Endometrium (tissue), 2 donors: Measurements from ENCODE around the gene MMAB.
"Not testable (repeated sequence)": the region's sequence is repeated elsewhere in the genome, so short reads cannot be mapped to it uniquely, and the experiment has no call there.

Experiments used
- FAIRE-seq: peaks from 2 replicates; lab custom pipeline; 2012; peaks lifted over from hg19 to GRCh38; lab: Jason Lieb, UNC
- donor health status: control.
- donor health status: control.

The MMAB gene

DNA sequence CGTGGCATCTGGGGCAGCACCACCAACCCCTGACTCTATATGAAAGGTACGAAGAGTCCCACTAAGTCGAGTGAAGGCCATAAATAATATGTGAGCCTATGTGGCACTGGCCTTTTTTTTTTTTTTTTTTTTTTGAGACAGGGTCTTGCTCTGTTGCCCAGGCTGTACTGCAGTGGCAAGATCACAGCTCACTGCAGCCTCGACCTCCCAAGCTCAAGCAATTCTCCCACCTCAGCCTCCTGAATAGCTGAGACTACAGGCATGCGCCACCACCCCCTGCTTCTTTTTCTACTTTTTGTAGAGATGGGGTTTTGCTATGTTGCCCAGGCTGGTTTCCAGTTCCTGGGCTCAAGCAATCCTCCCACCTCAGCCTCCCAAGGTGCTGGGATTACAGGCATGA lies 28.8 kb upstream of the MMAB start:
- not testable (repeated sequence) for FAIRE-seq

DNA sequence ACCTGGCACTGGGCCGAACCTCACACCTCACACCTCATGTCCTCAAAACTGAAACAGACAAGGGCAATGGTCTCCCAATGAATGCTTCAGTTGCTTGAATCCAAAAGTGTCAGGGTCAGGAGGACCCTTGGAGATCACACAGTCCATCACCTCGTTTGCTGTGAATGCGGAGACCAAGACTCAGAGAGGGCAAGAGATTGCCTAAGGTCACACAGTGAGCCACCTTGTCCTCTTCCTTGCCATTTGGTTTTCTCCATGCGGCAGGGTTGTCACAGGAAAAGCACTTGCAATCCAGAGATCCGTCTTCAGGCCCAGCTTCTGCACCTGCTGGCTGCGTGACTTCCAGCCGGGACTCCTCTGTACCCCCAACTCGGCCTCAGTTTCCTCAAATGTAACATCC lies 28.3 kb upstream of the MMAB start:
- no peak for FAIRE-seq

DNA sequence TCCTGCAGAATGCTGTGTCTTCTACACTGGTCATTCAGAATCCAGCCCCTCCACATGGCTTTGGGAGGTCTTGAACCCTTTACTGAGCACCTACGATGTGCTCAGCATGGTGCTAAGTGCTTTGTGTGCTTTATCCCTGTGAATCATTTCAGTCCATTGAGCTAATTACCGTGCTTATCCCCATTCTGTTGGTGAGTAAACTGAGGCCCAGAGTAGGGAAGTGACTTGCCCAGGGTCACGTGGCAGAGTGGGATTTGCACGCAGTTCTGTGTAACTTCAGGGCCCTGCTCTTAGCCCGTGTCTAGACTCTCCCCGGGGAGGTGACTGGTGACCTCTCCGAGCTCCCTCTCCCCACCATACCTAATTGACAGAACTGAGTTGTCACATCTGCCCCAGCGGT lies 27.7 kb upstream of the MMAB start:
- FAIRE-seq: no peak

DNA sequence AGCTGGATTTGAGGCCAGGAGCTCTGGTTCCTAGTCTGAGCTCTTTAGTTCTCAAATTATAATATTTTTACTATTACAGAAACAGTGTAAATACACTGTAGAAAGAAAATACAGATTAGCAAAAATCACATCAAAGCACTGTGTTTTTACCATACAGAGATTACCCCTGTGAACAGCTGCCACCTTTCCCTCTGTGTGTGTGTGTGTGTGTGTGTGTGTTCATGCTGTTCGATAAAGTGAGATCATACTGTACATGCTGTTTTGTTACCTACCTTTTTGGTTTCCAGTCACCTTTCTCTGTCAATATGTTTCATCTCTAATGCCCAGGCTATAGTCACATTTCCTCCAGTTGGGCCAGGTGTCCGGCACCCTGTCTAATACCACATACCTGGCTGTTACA lies 27.2 kb upstream of the MMAB start:
- FAIRE-seq: no peak

DNA sequence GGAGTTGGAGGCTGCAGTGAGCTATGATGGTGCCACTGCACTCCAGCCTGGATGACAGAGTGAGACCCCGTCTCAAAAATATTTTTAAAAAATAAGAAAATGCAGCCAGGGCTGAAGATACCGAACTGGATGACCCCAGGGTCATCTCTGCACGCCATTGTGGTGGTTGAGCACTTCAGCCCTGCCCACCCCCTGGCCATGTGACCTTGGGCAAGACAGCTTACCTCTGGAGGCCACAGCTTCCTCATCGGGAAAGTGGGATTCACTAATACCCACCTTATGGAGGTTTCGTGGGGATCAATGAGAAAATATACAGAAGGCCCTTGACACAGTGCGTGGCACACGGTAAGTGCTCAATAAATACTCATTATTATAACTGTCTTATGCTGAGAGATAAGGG lies 25.8 kb upstream of the MMAB start:
- FAIRE-seq: no peak

DNA sequence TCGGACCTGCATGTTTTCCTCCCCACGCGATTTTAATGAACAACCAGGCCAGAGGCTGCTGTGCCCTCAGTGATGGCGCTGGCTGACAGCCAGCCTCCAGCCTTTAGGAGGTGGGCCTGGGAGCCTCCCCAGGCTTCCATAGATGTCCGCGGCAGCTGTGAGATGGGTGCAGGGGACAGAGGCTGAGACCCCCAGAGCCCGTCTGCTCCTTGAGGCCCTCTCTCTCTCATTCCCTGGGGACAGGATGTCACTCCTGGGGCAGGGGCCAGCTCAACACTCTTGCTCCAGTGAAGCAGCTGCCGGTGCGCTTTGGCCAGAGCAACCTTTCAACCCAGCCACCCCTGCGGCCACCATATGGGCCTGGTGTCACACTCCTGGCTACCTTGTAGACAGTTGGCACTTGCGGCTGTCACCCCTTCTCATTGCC lies 25.1 kb upstream of the MMAB start:
- FAIRE-seq: no peak

DNA sequence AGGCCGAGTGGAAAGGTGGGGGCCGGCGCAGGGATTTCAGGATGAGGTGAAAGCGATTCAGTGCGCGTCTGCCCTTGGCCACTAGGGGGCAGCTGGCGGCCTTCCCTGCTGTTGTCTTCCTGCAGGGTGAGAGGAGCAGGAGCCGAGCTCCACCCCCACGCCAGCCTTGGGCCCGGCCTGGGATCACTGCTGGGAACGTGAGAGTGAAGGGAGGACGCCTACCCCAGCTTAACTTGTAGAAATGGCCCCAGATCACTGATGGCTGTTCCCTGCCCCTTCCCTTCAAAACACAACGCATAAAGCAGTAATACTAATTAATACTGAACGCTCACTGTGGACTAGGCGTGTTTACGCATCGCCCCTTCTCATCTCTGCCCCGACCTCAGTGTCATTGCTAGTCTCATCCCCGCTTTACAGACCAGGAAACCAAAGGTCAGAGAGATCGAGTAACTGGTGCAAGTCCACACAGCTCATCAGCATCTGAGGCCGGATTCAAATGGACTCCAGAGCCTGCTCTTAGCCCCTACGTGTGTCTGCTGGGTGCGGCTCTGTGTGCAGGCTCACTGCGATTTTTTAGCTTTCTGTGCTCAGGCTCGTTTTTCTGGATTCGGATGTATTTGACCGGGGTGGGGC lies 24.6 kb upstream of the MMAB start:
- no peak for FAIRE-seq

DNA sequence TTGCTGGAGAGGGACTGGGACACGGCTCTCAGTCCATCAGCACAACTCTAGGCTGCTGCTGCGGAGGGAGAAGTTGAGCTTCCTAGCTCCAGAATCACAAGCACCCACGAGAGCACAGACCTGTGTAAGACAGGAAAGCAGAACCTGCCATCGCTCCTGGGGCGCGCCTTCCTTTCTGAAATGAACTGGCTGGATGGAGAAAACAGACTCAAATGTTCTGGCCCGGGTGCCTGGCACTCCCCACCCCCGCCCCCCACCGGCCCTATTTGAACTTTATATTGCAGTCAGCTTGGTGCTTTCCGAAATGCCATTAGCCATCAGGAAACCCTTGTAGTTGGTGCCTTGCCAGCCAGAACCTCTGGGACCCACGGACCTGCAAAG lies 24.1 kb upstream of the MMAB start:
- no peak for FAIRE-seq

DNA sequence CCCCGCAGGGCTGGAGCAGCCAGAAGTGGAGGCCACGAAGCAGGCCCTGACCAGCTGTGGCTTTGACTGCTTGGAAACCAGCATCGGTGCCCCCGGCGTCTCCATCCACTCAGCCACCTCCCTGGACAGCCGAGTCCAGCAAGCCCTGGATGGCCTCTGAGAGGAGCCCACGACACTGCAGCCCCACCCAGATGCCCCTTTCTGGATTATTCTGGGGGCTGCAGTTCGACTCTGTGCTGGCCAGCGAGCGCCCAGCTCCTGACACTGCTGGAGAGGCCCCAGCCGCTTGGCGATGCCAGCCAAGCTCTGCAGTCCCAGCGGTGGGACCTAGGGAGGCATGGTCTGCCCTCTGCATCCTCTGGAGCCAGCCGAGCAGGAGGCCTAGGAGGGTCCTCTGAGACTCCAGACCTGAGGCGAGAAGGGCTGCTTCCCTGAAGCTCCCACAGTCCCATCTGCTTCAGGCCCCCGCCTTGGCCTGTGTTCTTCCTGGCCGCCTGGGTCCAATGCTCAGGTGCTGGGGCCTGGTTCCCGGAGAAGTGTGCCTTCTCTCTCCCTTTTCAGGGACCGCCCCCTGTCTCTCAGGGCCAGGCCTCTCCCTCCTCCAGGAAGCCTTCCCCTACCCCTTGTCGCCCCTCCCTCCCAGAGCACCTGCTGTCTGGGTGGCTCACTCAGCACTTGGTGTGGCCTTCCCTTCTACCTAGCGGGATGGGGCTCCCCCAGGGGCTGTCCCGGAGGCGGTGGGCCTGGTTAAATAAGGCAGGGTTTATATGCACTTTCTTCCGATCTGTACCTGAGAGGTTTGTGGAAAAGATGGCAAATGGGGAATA lies 23.3 kb upstream of the MMAB start:
- no peak for FAIRE-seq

DNA sequence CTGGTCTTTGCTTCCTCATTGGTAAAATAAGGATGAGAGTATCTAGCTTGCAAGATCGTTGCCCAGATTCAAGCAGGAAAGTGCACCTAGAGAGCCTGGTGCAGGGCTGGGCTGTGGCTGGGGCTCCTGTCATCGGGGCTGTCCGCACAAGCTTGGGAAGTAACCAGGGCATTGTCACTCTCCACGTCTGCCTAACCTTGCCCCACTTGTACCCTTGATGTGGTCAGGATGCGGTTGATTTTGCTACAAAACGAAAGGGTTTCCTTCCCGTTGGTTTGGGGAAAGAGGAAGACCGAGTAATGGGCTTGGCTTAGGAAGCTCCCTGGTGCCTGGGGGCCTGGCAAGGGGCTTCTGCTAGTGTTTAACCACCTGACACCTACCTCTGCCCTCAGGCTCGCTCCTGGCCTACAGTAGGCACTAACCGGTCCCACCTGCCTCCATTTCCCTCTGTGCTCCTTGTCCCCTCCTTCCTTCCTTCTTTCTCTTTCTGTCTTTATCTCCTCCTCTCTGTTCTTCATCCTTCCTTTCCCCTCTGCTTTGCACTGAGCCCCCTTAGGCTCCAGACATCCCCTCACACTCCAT lies 22.1 kb upstream of the MMAB start:
- no peak for FAIRE-seq

DNA sequence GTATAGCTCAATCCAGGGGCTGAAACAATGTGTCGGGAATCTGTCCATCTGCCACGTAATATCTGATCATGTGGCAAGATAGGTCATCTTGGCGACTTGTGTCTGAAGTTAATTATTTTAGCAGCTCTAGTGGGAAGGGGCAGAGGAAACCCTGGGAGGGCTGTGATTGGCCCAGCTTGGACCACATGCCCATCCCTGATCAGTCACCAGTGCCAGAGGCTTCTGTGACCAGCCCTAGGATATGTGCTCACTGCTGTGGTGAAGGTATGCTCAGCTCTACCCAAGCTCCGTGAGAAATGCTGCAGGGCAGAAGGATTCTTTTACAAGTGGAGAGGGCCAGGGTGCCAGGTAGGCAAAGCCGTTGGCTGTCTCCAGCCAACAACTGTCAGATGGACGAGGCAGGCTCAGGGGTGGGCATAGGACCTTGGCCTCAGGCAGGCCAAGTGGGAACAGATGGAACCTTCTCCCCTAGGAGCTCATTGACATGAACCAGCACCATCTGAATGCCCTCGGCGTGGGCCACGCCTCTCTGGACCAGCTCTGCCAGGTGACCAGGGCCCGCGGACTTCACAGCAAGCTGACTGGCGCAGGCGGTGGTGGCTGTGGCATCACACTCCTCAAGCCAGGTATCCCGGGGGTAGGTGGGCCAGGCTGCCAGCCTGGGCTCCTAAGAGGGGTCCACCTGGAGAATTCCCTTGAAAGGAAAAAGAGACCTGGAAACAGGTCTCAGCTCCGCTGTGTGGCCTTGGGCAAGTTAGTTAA lies 21.4 kb upstream of the MMAB start:
- no peak for FAIRE-seq

DNA sequence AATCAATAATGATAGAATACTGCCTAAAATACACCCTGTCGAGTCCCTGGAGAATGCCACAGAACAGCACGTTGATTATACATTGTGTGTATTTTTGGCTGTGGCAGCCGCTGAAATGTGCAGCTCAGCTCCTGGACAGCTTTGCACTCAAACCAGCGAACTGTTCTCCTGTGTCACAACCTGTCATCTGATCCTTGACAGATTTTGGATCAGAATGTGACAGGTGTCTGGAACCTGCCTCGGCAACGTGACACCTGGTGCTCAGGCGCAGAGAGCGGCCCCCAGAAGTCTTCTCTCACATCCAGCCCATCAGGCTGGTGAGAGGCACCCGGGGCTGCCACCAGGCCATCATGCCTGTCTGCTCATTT lies 19.6 kb upstream of the MMAB start:
- no peak for FAIRE-seq

DNA sequence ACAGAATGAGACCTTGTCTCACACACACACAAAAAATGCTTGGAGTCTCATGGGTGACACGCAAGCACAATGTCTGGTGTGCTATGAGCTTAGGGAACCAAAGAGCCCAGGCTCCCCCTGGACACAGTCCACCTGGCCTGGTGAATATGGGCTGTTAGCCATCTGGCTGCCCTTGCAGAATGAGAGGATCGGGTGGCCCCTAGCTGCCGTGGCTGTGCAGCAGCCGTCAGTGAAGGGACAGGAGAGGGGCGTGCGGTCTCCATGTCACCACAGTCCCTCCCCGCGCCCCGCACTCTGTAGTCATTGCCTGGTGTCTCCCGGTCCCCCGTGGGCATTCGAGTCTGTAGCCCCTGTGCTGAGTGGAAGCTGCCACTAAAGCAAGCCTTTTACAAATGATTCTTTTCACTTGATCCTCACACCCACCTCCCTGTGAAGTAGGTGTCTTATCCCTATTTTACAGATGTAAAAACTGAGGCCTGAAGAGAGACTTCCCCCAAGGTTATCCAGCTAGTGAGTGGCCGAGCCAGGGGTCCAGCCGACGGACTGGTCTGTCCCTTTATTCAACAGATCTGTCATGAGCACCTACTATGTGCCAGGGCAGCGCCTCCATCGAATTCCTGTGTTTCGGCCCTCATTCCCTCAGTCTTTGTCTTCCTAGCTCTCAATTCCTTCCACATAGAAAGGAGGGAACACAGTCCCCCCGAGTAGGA lies 19.0 kb upstream of the MMAB start:
- FAIRE-seq: no peak

DNA sequence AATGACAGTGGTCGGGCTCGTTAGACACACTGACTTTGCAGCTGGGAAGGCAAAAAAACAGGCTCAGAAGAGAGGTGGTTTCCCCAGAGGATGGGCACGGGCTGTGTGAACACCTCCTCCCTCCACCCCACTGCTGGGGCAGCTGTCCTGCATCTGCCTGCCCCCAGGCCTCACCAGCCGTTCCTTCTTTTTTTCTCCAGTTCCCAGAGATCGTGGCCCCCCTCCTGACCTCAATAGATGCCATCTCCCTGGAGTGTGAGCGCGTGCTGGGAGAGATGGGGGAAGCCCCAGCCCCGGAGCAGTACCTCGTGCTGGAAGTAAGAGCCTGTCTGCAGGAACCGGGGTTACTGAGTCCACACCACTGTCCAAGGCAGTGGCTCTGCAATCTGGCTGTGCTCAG lies 17.7 kb upstream of the MMAB start:
- FAIRE-seq: no peak

DNA sequence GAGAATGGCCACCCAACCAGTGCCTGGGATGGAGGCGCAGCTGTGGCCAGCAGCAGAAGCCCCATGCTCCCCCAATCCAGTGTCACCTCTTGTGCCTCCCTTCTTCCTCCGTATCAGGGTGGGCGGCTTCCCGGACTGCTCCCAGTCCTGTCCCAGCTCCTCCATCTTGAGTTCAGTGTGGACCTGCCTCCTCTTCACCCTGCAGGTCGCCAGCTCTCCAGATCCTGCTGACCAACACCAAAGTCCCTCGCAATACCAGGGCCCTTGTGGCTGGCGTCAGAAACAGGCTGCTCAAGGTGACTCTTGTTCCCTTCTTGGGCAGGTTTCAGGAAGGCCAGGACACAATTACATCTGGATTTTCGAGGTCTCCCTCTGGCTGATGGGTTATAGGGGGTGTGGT lies 17.3 kb upstream of the MMAB start:
- FAIRE-seq: no peak

DNA sequence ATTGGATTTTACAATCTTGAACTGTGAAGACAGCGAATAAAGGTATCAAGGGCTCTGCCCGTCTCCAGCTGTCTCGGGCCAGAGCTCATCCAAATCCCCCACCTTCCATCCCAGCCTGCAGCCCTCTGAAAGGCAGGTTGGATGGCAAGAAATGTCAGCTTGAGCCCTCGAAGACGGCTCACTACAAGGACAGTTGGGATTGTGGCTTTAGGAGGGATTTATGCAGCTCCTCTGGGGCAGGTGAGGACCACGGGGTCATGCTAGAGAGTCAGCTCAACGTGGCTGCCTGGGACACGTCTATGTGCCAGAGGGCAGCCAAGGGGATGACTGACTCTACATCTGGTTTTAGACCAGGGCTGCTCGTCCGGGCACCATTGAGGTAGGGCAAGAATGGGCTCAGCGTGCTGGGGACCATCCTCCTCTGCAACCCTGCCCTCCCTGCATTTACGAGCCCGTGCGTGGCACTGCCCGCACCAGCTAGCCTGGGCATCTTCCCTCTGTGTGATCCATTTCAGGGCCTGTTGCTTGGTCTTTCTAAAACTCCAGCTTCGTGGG lies 16.5 kb upstream of the MMAB start:
- no peak for FAIRE-seq

DNA sequence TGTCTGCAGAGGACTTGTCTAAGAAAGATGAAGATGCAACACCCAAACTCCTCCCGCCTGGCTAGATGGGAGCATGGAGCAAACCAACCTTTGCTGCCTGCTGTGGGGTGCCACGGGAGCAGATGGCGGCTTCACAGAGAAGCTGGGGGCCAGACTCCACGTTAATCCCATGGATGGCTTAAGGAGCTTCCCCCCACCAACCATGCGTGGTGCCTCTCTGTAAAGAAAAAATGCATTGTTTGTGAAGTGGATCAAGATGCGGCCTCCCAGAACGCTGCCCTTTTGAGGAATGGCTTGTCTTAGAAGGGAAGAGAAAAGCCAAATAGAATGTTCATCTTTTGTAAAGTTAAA lies 15.9 kb upstream of the MMAB start:
- no peak for FAIRE-seq

DNA sequence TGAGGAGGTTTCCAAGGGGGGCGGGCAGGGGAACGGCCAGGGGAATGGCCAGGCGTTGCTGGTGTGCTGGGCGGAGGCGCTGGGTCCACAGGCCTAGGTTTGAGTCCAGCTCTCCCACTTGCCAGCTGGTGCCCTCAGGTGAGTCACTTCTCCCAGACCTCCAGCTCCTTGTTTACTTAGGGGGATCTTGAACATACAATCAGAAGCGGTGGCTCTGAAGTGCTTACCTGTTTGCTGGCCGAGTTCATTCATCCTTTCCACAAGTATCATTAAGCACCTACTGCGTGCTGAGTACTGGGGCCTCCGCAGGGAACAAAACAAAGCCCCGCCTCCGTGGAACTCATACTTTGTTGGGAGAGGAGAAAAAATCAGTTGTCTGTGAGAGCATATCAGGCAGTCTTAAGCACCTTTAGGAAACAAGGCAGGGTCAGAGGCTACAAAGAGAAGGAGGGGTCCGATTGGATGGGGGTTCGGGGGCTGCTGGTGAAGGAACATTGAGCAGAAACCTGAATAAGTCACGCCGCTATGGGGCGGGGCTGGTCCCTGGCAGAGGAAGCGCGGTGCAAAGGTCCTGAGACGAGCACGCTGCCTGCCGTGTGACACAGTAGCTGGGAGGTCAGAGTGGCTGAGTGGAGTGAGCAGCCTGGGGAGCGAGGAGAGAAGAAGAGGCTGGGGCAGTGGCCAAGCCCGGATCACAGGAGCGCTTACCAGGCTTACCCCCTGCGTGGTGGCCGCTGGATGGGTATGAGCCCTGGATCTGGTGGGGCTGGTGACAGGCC lies 15.3 kb upstream of the MMAB start:
- FAIRE-seq: no peak

DNA sequence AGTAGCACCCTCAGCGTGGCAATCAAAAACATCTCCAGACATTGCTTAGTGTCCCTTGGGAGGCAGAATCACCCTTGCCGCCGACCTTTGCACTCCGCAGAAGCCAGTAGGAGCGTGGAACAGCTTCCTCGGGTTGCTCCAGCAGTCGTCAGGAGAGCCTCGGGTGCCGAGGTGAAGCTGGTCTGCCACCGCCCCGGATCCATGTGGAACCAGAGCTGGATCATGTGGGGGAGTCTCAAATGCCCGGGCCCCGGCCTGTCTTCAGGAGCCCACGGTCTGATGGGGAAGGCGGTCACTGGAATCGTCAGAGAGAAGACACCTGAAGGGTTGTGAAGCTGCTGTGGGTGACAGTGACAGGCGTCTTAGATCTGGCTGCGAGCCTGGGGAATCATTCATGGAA lies 14.6 kb upstream of the MMAB start:
- no peak for FAIRE-seq

DNA sequence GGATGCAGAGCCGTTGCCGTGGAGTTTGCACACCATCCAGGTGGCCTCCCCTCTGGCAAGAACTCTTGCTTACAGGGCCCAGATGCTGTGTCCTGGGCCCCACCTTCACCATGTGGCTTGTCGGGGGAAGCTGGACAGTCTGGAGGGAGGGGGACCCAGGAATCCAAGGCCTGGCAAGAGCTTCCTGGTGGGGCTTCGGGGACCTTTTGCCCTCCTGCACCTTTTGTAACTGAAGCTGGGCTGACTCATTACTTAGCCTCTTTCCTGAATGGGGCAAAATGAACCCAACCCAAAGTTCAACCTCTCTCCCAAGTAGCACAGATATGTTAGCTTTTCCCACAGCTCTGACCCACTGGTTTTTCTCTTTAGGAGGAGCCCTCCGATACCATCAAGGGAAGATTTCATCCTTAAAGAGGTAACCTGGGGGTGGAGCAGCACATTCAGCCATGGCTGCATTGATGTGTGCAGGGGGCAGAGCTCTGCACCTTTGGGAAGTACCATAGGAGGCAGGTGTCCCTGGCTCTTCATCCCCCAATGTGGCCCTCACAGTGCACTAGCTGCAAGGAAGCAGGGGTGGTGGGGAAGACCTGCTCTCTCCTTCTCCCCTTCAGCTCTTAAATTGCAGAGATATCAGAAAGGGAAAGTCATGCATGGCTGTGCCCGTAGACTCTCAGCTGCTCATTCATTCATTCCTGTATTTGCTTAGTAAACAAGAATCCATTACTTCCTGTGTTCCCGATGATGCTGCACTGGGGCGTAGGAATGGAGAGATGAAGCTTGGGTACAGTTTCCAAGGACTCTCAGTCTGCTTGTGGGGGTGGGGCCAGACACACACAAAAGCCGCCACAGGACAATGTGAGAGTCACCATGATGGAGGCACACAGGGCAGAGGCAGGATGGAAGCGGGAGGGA lies 13.3 kb upstream of the MMAB start:
- FAIRE-seq: no peak
